B cell (primary cell): ENCODE data around the gene ALDH1A2. TPM values are rescaled to one million over a fixed set of nuclear protein-coding genes. Genes with fewer than 3 reads are reported as not detected.

Source experiments
- ATAC-seq: fragments of 200-7000 bp; cut with Tn5 transposase; one replicate; pipeline ENCODE4 v1.10.0; 2021; ENCODE audit warnings: low read depth, mild to moderate bottlenecking, moderate number of reproducible peaks, moderate library complexity
- CTCF ChIA-PET: fragments of 350-600 bp; sonication (Branson Sonifier 250); formaldehyde crosslinking; loops from one replicate; lab custom pipeline; 2021; ENCODE audit warnings: antibody characterized with exemption, inconsistent platforms; lab: Charles Lee
- POLR2A ChIA-PET: fragments of 350-600 bp; sonication (Branson Sonifier 250); formaldehyde crosslinking; loops from one replicate; lab custom pipeline; 2021; ENCODE audit warnings: antibody characterized with exemption; lab: Charles Lee
- DNase-seq: peaks from one replicate; pipeline ENCODE4 v3.0.0; 2013
- H2AFZ ChIP-seq: 2 replicates; pipeline ENCODE4 v1.6.1; 2012; ENCODE audit warnings: mild to moderate bottlenecking, low read depth, low read length; ENCODE audit not compliant: insufficient read depth, poor library complexity, severe bottlenecking
- H3K27ac ChIP-seq, 2 donors: 1 replicate in 1 of 2; 2 replicates in 1 of 2; pipeline ENCODE4 v1.5.1; 2012 to 2013; ENCODE audit warnings: low read length in 2 of 2, mild to moderate bottlenecking in 2 of 2, moderate library complexity in 1 of 2
- H3K27me3 ChIP-seq, 4 experiments: fragments of 200-600 bp in 1 of 4; sonication (generic) in 1 of 4; replicated peaks in 1 of 4; 1 replicate in 2 of 4; 2 replicates in 2 of 4; pipeline versions ENCODE4 v1.6.1 to v1.7.0; 2013 to 2016; ENCODE audit warnings: low read length in 3 of 4, mild to moderate bottlenecking in 2 of 4, mixed read lengths in 1 of 4, moderate library complexity in 1 of 4; ENCODE audit not compliant: insufficient read depth in 4 of 4, control insufficient read depth in 3 of 4; ENCODE audit errors: control extremely low read depth in 1 of 4
- H3K36me3 ChIP-seq, 2 experiments: replicated peaks in 1 of 2; 1 replicate in 1 of 2; 2 replicates in 1 of 2; pipeline versions ENCODE4 v1.6.1 to v1.7.1; 2013; ENCODE audit warnings: low read length in 1 of 2; ENCODE audit not compliant: insufficient read depth in 2 of 2, control insufficient read depth in 1 of 2; ENCODE audit errors: control extremely low read depth in 1 of 2, extremely low read depth in 1 of 2
- H3K4me1 ChIP-seq, 2 donors: fragments of 200-600 bp in 1 of 2; sonication (generic) in 1 of 2; 1 replicate in 1 of 2; 2 replicates in 1 of 2; pipeline versions ENCODE4 v1.5.1 to v1.6.1; 2013 to 2017; ENCODE audit warnings: low read length in 2 of 2; ENCODE audit not compliant: control insufficient read depth in 2 of 2, insufficient read depth in 2 of 2
- H3K4me2 ChIP-seq: replicated peaks from 2 replicates; pipeline ENCODE3; 2012; ENCODE audit warnings: mild to moderate bottlenecking, low read depth, low read length; ENCODE audit not compliant: poor library complexity, severe bottlenecking
- H3K4me3 ChIP-seq, 5 experiments: fragments of 200-600 bp in 1 of 5; sonication (generic) in 1 of 5; 1 replicate in 3 of 5; 2 replicates in 2 of 5; pipeline versions ENCODE4 v1.5.1 to v1.7.0; 2011 to 2016; ENCODE audit warnings: low read length in 4 of 5, mild to moderate bottlenecking in 4 of 5, low read depth in 2 of 5, control low read depth in 1 of 5, moderate library complexity in 1 of 5; ENCODE audit not compliant: insufficient read depth in 1 of 5; ENCODE audit errors: control extremely low read depth in 1 of 5, extremely low read depth in 1 of 5
- H3K79me2 ChIP-seq: fragments of 200-600 bp; sonication (generic); one replicate; pipeline ENCODE4 v1.6.0; 2016; ENCODE audit warnings: low read length; ENCODE audit not compliant: control insufficient read depth, insufficient read depth
- H3K9ac ChIP-seq: fragments of 200-600 bp; sonication (generic); 2 replicates; pipeline ENCODE4 v1.6.1; 2017; ENCODE audit warnings: mild to moderate bottlenecking, low read length, moderate library complexity
- H3K9me3 ChIP-seq, 3 donors: one replicate each; pipeline versions ENCODE4 v1.6.1 to v1.7.1; 2013; ENCODE audit warnings: low read length in 2 of 3; ENCODE audit not compliant: control insufficient read depth in 2 of 3, insufficient read depth in 1 of 3; ENCODE audit errors: control extremely low read depth in 1 of 3
- H4K20me1 ChIP-seq: 2 replicates; pipeline ENCODE4 v1.6.0; 2012; ENCODE audit warnings: mild to moderate bottlenecking, low read length; ENCODE audit not compliant: insufficient read depth, control insufficient read depth, poor library complexity, severe bottlenecking
- H3K27ac Mint-ChIP-seq: one replicate; pipeline ENCODE4 v1.8.0; 2021; ENCODE audit warnings: mixed read lengths
- H3K27me3 Mint-ChIP-seq: one replicate; pipeline ENCODE4 v1.8.0; 2021; ENCODE audit warnings: mixed read lengths
- H3K4me1 Mint-ChIP-seq: one replicate; pipeline ENCODE4 v1.8.0; 2021; ENCODE audit warnings: mixed read lengths
- H3K4me3 Mint-ChIP-seq: one replicate; pipeline ENCODE4 v1.8.0; 2021; ENCODE audit warnings: mixed read lengths
- H3K9me3 Mint-ChIP-seq: one replicate; pipeline ENCODE4 v1.8.0; 2022; ENCODE audit warnings: mixed read lengths; ENCODE audit not compliant: insufficient read depth
- EZH2 ChIP-seq: IDR thresholded peaks from 2 replicates; pipeline ENCODE4 v1.6.1; 2012; ENCODE audit warnings: borderline replicate concordance, low read depth, mild to moderate bottlenecking, moderate library complexity, low read length; ENCODE audit not compliant: insufficient read depth, poor library complexity, severe bottlenecking
- WGBS: methylation state at CpG from one replicate; pipeline ENCODE4 v1.1.5; 2013; ENCODE audit warnings: missing lambda C conversion rate; ENCODE audit not compliant: insufficient coverage; 5-methylcytosine and 5-hydroxymethylcytosine counted together
- intact Hi-C: fragments of 100-400 bp; cut with micrococcal nuclease; formaldehyde crosslinking; loops from one replicate; pipeline ENCODE4 v1.10.0; 2022
- polyA plus RNA-seq: library from polyadenylated mRNA; depleted of rRNA; stranded (reverse); fragments of >200 nt; gene quantifications from 2 replicates; pipeline ENCODE4 v1.2.3, GENCODE V29; 2012
- total RNA-seq, 2 donors: library from RNA; stranded (reverse); fragments of 120-200 nt in 1 of 2; gene quantifications; 1 replicate in 1 of 2; 2 replicates in 1 of 2; pipeline versions ENCODE4 v1.2.3 to v1.2.4, GENCODE V29; 2013 to 2022
- TF ChIP-seq, protein P1 (sequence below): fragments of 200-600 bp; IDR thresholded peaks from one replicate; pipeline ENCODE4 v1.8.0; 2022; ENCODE audit warnings: antibody characterized with exemption, mild to moderate bottlenecking

ALDH1A2 gene
- total and polyA plus RNA-seq, 2 donors (not counting 1 experiment from before 2014, with no cell fraction given), result not detected

DNA sequence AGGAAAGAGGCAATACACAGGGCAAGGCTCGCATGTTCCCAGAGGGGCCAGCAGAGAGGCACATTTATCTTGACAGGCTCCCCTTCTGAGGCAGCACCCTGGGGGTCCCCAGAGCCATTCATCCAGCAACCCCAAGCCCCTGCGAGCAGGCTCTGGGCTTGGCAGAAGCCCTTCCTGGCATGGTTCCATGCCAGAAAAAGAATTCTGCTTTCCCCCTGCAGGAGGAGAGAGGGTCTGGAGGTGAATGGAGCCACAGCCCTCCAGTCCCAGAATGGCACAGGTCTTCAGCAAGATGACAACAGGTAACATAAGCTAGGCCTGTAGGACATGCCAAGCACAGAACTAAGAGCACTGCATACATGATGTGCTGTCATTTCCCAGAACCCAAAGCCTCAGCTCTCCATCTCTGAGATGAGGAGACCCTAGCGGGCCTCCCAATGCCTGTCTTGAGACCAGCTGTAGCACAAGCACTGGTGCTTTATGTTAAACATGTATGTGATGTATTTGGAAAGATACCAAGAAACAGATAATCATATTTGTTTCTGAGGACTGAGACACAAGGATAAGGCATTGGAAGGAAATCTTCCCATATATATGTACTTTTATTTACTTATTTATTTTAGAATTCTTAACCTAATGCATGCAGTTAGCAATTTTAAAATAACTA is 121.6 kb downstream of the ALDH1A2 start:
- Histone ChIP-seq H3K79me2 (no peaks in the 10 kb centered on the region), H3K4me3 (no peak overlapping the region), H3K36me3 (no peaks in the 10 kb centered on the region), H3K27ac (no peak overlapping the region), H3K4me1 (no peaks in the 10 kb centered on the region), H3K4me2 (no peak overlapping the region), H3K27me3 (peaks cover 0 to 7% (median 5%) of the 10 kb centered on the region in 4 experiments), H3K9ac (no peak overlapping the region), H2AFZ (no peak overlapping the region), H3K9me3 (peaks cover 0 to 8% (median 0%) of the 10 kb centered on the region in 3 donors), H4K20me1 (no peaks in the 10 kb centered on the region)
- WGBS, result 100% methylated on average over 2 of the region's 3 CpGs
- intact Hi-C loops, result no loop called here
- Mint-ChIP-seq H3K27ac (no peak overlapping the region), H3K27me3 (peaks cover 45% of the 10 kb centered on the region), H3K9me3 (no peaks in the 10 kb centered on the region), H3K4me1 (no peaks in the 10 kb centered on the region), H3K4me3 (no peak overlapping the region)
- TF ChIP-seq EZH2, result no peak
- TF ChIP-seq, protein P1, sequence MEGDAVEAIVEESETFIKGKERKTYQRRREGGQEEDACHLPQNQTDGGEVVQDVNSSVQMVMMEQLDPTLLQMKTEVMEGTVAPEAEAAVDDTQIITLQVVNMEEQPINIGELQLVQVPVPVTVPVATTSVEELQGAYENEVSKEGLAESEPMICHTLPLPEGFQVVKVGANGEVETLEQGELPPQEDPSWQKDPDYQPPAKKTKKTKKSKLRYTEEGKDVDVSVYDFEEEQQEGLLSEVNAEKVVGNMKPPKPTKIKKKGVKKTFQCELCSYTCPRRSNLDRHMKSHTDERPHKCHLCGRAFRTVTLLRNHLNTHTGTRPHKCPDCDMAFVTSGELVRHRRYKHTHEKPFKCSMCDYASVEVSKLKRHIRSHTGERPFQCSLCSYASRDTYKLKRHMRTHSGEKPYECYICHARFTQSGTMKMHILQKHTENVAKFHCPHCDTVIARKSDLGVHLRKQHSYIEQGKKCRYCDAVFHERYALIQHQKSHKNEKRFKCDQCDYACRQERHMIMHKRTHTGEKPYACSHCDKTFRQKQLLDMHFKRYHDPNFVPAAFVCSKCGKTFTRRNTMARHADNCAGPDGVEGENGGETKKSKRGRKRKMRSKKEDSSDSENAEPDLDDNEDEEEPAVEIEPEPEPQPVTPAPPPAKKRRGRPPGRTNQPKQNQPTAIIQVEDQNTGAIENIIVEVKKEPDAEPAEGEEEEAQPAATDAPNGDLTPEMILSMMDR, result no peak
- ChIA-PET POLR2A (no interaction called here), CTCF (no interaction called here)
- ATAC-seq (no peak), DNase-seq (no peak)

DNA sequence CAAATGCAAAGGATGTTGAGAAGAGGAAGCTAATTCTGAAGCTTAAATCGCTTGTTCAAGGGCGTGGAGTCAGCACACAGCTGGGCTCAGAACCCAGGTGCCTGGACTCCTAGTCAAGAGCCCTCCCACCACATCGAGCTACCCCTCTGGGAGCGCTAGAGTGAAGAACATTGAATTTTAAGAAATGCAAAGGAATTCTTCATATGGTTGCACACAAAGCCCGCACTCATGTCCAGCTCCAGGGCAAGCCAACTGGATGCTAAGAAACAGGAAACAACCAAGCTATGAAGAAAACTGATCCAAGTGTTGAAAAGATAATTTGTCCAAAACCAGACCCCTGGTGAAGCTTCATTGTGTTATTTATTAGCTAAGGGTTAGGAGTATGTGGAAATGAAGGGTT is 122.3 kb downstream of the ALDH1A2 start:
- no peak overlapping the region for H3K9ac ChIP-seq
- CTCF ChIA-PET, result no interaction called here

More for the DNA sequence above, 122.3 kb downstream of the ALDH1A2 start:
- intact Hi-C loops, result no loop called here
- H4K20me1 ChIP-seq, result no peaks in the 10 kb centered on the region
- TF ChIP-seq, protein P1, result no peak
- TF ChIP-seq EZH2, result no peak
- no peak overlapping the region for H2AFZ ChIP-seq
- no peak overlapping the region for H3K4me3 ChIP-seq
- H3K27me3 Mint-ChIP-seq, result peaks cover 42% of the 10 kb centered on the region
- ATAC-seq (no peak), DNase-seq (no peak)
- no peaks in the 10 kb centered on the region for H3K4me1 Mint-ChIP-seq
- WGBS, result 80% methylated on average over 2 of the region's 5 CpGs
- no peaks in the 10 kb centered on the region for H3K79me2 ChIP-seq
- H3K9me3 ChIP-seq, result peaks cover 0 to 8% (median 0%) of the 10 kb centered on the region in 3 donors
- no peaks in the 10 kb centered on the region for H3K36me3 ChIP-seq
- POLR2A ChIA-PET, result no interaction called here
- no peak overlapping the region for H3K4me3 Mint-ChIP-seq
- no peak overlapping the region for H3K4me2 ChIP-seq
- H3K27me3 ChIP-seq, result peaks cover 0 to 7% (median 5%) of the 10 kb centered on the region in 4 experiments
- no peak overlapping the region for H3K27ac Mint-ChIP-seq
- H3K9me3 Mint-ChIP-seq, result no peaks in the 10 kb centered on the region
- no peaks in the 10 kb centered on the region for H3K4me1 ChIP-seq
- H3K27ac ChIP-seq, result no peak overlapping the region
